Measurements from ENCODE around the gene AKT3.

- TF ChIP-seq CTCF (conservative IDR thresholded peaks at IDR 0.05 in 1 of 2, IDR thresholded peaks at IDR 0.05 in 1 of 2; ENCODE audit: low read depth in 1 of 2, low read length in 2 of 2) (no peak), EZH2 (IDR thresholded peaks at IDR 0.05; ENCODE audit: low read length, missing control alignments) (no peak)
Measured at GRCh38 chr1:243563732-243564131, 286.3 kb downstream of the AKT3 start.

Measured in fibroblast of lung (primary cell).